Upper lobe of left lung (tissue), 4 donors: ENCODE data around the gene ABHD18.
"Not testable (repeated sequence)": the region's sequence is repeated elsewhere in the genome, so short reads cannot be mapped to it uniquely, and the experiment has no call there.

Experiments
- POLR2A ChIP-seq, 4 donors: fragments of 450-650 bp; IDR thresholded peaks; one replicate each; pipeline ENCODE4 v1.5.1; 2016 to 2017; ENCODE audit warnings: antibody characterized with exemption in 4 of 4, mild to moderate bottlenecking in 2 of 4
- TF ChIP-seq, protein P1 (sequence below), 6 experiments: fragments of 450-650 bp in 4 of 6; fragments of 200-600 bp in 2 of 6; sonication (generic) in 2 of 6; IDR thresholded peaks; one replicate each; pipeline ENCODE4 v1.5.1; 2016 to 2019; ENCODE audit warnings: antibody characterized with exemption in 6 of 6

DNA sequence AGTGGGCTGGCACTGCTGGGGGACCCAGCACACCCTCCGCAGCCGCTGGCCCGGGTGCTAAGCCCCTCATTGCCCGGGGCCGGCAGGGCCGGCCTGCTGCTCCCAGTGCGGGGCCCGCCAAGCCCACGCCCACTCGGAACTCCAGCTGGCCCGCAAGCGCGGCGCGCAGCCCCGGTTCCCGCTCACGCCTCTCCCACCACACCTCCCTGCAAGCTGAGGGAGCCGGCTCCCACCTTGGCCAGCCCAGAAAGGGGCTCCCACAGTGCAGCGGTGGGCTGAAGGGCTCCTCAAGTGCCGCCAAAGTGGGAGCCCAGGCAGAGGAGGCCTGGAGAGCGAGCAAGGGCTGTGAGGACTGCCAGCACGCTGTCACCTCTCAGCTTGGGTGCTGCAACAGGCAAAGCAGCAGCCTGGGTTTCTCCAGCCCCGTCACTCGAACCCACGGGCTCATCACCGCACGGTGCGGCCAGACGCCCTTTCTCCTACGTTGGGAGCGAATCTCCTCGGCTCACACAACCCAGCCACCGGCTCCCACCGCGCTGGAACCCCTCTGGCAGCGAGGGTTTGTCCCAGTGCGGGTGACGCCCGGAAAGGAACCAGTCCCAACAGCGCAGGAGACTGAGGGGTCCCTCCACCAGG lies 662 bp upstream of the ABHD18 start:
- TF ChIP-seq, protein P1, sequence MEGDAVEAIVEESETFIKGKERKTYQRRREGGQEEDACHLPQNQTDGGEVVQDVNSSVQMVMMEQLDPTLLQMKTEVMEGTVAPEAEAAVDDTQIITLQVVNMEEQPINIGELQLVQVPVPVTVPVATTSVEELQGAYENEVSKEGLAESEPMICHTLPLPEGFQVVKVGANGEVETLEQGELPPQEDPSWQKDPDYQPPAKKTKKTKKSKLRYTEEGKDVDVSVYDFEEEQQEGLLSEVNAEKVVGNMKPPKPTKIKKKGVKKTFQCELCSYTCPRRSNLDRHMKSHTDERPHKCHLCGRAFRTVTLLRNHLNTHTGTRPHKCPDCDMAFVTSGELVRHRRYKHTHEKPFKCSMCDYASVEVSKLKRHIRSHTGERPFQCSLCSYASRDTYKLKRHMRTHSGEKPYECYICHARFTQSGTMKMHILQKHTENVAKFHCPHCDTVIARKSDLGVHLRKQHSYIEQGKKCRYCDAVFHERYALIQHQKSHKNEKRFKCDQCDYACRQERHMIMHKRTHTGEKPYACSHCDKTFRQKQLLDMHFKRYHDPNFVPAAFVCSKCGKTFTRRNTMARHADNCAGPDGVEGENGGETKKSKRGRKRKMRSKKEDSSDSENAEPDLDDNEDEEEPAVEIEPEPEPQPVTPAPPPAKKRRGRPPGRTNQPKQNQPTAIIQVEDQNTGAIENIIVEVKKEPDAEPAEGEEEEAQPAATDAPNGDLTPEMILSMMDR (IDR thresholded peaks at IDR 0.05) = not testable (repeated sequence)
- peak in 1 of 4 donors; percentile 31 for TF ChIP-seq POLR2A (IDR thresholded peaks at IDR 0.05)
